Measurements from ENCODE around the gene CBFA2T2. TPM values are rescaled to one million over a fixed set of nuclear protein-coding genes. Genes with fewer than 3 reads are reported as not detected.

The CBFA2T2 gene
- total RNA-seq, 1 donor from 2014 or later = 2.6 TPM

DNA sequence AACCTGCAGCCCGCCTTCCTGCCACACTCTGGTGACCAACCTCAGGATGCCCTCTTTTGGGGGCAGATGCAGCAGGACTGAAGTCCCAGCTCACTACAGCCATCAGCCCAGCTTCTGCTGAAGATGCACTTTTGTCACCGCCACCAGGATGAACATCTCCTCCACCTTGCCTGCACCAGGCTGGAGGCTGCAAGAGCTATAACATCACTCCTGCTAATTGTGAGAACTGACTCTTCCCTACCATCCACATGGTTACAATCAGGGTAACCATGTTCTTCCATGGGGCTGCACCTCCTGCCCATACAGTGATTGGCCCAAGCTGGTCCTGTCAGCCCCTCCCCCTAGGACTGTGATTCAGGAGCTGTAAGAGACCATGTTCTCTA lies 174.9 kb downstream of the CBFA2T2 start:
- no peak for DNase-seq (ENCODE audit: low read depth in 2 of 2)

DNA sequence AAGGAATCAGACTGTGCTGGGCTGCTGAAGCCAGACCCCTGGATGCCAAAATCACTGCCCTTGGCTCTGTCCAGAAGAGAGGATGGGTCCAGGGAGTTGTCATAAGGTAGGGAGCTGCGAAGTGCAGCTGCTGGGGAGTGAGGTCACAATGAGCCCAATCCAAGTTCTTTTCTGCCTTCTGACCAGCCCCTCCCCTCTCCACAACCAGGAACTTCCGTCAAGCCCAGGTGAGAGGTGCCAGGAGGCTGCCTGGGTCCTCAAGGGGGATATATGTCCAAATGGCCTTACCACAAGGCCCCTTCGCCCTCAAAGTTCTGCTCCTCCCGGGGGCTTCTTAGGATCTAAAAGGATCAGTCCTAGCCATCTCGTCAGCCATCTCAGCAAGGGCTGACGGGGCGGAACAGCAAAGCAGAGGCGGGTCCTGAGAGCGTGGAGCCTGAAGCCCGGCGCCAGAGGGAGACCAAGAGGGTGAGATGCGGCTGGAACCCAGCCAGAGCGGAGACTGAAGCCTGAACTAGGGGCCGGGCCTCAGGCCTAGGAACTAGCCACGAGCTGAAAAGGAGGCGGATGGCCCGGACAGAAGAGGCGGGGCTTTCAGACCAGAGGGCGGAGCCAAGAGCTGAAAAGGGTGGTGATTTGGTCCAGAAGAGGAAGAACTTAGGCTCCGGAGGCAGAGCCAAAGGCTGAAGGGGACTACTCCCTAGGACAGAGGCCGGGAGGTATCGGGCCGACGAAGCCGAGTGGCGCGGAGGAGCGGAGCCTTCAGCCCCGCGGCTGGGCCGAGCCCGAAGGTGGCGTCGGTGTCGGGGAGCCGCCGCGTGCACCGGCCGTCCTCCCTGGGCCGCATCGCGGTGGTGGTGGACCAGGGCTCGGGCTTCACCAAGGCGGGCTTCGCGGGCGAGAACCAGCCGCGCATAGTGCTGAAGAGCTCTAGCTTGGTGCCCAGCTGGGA lies 176.7 kb downstream of the CBFA2T2 start, which contains the start of gene ACTL10:
ACTL10 (plus strand) TSS at position 651 of the 952 bp plus-strand sequence. CDS start 555 bp downstream, outside the sequence.
- peak; percentile 75 to 97 for DNase-seq (ENCODE audit: low read depth in 2 of 2)

DNA sequence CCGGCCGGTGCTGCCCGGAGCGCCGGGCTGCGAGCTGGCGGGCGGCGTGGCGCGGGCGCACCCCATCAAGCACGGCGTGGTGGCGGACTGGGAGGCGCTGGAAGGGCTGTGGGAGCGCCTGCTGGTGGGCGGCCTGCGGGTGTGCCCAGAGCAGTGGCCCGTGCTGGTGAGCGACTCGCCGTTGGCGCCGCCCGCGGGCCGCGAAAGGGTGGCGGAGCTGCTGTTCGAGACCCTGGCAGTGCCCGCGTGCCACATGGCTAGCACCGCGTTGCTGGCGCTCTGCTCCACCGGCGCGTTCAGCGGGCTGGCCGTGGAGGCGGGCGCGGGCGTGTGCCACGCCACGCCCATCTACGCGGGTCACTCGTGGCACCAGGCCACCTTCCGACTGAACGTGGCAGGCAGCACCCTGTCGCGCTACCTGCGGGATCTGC lies 177.4 kb downstream of the CBFA2T2 start:
- no peak for DNase-seq (ENCODE audit: low read depth in 2 of 2)

DNA sequence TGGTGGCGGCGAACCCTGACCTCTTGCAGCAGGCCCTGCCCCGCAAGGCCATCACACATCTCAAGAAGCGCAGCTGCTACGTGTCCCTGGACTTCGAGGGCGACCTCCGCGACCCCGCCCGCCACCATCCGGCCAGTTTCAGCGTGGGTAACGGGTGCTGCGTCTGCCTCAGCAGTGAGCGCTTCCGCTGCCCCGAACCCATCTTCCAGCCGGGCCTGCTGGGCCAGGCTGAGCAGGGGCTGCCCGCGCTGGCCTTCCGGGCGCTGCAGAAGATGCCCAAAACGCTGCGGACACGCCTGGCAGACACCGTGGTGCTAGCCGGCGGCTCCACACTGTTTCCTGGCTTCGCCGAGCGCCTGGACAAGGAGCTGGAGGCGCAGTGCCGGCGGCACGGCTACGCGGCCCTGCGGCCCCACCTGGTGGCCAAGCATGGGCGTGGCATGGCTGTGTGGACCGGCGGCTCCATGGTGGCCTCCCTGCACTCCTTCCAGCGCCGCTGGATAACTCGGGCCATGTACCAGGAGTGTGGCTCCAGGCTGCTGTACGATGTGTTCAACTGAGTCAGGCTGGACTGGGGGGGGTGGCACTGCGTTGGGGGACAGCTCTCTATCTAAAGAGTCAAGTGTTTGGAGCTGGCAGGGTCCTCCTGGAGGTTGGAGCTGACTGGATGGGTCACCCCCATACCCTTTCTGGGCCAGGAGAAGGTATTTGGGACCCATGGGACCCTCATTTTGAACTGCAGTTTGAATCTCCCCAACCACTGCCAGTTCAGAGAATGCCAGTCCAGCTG lies 178.0 kb downstream of the CBFA2T2 start:
- DNase-seq (ENCODE audit: low read depth in 2 of 2) = peak in 1 of 2 donors; percentile 81

DNA sequence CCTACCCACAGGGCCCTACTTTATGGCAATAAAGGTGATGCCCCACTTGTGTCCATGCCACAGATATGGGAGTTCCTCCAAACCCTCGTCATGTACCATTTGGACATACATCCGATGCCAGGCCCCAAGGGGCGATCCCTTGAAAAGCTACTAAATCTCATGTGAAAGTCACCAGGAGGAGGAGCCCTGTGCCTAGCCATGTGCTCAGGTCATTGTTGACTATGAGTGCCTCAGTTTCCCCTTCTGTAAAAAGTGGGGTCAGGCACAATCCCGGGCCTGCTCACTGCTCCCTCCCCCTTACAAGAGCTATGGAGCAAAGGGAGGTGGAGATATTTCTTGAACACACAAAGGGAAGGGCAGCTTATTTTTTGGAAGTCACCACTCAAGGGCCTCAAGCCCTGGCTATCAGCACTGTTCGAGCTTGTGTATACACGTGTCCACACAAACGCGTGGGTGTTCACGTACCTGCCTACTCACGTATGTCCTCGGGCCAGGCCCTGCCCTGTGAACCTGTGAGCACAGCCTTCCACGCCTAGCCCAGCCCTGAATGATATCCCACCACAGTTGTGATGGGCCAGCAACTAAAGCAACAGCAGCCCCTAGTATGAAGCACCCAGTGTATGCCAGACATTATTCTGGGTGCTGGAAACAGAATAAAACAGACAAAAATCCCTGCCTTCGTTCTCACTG lies 178.7 kb downstream of the CBFA2T2 start:
- no peak for DNase-seq (ENCODE audit: low read depth in 2 of 2)

DNA sequence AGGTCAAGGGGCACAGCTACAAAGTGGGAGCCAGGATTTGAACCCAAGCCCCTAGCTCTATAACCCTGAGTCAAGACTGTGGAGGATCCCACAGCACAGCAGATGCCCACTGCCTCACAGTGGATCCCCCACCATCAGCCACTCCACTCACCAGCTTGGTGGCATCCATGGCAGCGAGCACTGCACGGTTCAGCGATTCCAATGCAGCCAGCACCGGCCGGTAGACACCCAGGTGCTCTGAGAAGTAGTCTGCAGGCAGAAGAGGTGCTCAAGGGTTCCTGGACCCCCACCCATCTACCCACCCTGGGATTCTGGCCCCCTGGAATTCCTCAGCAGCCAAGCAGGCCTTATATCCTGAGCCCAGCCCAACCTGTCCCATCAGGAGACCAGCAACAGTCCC lies 179.3 kb downstream of the CBFA2T2 start:
- DNase-seq (ENCODE audit: low read depth in 2 of 2) = no peak

DNA sequence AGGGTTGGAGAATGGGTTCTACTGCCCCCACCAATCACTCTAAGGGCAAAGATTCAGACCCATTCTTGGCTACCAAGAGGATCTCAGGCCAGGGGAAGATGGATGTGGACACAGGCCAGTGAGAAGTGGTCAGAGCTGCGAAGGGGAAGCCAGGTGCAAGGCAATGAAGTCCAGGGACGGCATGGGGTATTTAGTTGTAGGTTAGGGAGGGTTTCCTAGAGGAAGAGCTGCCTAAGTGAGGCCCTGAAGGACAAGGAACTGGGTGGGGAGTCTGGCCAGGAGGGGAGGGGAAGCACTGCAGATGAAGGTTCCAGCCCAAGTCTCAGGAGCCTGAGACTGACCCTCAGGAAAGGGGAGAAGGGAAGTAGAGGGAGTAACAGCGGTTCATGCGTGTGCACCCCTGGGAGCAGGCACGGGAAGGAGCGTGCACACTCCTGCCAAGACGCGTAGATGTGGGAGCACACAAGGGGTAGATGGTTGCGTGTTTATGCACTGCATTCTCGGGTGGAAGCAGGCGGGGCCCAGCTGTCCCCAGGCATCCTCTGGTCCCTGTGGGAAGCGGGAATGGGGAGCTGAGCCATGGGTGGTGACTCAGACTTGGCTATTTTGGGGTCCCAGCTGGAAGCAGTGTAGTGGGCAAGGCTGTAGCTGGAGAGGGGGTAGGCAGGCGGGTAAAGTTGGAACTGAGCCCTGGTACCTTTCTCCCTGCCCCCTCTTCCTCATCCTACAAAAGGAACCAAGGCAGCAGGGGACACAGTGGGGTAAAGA lies 180.2 kb downstream of the CBFA2T2 start:
- no peak for DNase-seq (ENCODE audit: low read depth in 2 of 2)

DNA sequence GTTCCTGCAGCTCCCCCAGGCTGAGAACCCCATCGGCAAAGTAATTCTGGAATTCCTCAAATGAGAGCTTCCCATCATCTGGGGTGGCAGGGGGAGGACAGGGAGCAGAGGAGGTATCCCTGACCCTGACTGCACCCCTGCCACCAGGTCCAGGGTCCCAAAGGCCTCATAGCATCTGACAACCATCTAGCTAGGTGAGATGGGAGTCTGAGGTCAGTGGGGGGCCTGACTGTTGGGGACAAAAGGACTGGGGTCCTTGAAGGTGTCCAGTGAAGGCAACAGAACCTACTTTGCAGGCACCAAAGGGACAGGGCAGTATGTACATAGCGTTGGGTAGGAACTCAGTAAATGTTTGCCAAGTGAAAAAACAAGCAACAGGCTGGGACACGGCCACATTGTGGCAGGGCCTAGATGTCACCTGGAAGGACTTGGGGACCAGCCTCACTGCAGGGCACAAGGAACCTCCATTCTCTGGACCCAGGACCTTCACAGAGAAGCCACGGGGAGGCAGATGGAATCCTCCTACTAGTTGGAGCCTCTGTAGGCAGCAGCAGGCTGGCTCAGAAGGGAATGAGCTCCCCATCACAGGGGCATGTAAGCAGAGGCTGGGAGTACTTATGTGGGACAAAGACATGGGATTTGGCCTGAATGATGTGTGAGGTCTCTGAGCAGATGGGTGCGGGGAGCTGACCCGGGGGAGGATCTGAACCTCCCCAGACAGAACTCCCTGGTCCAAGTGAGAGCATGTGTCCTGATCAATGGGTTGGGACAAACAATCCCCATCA lies 181.0 kb downstream of the CBFA2T2 start:
- DNase-seq (ENCODE audit: low read depth in 2 of 2) = no peak

DNA sequence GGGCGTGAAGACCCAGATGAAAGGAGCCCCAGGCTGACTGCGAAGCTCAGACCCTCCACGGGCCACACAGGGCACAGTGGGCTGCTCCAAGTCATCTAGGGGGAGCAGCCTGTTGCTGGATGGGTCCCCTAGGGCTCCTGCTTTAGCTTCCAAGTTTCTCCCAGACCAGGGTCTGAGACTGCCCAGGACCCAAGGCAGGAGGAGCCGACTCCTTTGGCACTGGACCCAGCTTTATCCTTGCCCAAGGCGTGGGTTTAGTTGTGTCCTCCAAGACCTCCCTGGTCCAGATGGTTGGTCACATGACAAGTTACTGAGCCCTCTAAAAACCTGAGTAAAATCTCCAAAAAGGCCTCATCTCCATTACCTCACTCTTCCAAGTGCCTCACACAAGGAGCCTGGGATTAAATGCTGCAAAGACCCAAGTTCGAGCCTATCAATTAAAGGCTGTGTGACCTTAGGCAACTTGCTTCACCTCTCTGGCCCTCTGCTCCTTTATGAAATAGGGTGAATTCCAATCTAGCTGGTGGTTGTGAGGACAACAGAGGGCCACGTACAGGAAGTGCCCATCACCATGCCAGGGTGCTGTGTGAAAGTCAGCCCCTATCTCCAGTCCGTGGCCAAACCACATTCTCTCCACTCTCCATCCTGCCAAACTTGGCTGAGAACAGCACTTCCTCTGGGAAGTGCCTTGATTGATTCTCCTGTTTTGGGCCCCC lies 181.8 kb downstream of the CBFA2T2 start:
- DNase-seq (ENCODE audit: low read depth in 2 of 2) = no peak

DNA sequence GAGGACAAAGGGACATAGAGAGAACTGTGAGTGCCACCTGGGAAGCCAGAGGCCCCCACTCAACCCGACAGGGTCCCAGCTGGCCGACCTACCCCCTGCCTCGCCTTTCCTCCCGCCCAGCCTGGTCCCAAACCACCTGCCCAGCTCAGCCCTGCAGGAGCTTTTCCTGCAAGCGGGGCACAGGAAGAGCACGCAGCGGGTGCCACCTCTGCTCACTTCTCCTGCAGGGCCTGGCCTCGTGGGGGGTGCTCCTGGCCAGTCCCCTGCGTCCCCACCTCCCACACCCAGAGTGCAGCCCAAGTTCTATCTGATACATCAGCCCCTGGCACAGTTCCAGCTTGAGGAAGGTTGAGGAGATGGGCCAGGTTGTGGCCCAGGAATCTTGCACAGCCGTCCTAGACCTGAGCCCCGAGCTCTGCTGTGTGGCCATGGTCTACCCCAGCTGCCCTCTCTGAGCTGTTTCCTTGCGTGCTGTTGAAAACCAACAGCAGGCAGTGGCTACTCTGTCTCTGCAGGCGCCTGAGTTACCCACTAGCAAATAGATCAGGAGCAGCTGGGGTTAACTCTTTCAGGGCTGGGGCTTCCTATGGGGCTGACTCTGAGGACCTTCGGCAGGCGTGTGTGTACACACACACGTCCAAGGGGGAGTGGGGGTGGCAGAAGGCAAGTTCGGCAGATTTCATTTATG lies 182.7 kb downstream of the CBFA2T2 start:
- no peak for DNase-seq (ENCODE audit: low read depth in 2 of 2)

DNA sequence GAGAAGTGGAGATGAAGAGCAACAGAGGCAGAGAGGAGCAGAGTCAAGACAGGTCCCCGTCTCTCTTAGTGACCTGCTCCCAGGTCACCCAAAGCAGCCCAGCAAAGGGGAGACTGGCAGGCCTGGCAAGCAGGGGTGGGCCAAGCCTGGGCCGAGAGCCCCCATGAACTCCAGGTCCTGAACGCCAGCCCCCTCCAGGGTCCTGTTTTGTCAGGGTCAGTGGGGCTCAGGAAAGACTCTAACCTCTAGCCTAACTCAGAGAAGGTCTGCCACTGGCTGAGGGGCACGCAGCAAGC lies 183.2 kb downstream of the CBFA2T2 start:
- DNase-seq (ENCODE audit: low read depth in 2 of 2) = no peak

DNA sequence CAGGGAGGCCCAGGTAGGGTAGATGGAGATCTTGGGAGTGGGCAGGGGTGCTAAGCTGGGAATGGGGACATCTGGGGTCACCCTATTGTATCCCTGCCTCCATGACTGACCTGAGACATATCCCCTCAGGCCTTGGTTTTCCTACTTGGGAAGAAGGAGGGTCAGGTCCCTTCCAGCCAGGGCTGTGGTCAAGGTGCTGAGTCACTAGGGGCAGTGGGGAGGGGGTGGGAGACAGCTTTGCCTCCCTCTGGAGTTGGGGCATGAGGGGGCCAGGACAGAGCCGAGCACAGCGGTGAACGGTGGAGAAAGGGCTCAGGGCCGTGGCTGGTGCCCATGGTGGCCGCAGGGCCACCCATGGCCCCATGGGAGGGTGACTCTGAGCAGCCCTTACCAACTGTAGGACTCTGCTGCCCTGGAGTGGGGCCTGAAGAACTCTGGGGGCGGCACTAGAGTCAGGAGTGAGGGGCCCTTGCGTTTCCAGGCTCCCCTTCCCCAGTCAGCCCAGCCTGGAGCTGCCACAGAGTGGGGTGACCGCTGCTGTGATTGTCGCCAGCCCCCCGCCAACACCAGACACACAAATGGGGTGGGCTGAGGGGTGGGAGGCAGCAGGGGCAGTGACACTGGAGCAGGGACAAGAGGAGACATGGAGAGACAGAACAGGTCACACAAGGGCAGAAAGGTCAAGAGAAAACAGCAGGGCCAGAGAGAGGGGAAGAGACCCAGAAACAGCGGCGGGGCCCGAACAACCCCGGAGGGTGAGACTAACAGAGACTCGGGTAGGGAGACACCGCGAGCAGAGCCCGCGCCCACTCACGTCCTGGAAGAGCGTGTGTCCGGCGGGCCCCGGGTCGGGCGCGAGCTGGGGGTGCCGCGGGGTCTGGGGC lies 183.8 kb downstream of the CBFA2T2 start:
- DNase-seq (ENCODE audit: low read depth in 2 of 2) = no peak

DNA sequence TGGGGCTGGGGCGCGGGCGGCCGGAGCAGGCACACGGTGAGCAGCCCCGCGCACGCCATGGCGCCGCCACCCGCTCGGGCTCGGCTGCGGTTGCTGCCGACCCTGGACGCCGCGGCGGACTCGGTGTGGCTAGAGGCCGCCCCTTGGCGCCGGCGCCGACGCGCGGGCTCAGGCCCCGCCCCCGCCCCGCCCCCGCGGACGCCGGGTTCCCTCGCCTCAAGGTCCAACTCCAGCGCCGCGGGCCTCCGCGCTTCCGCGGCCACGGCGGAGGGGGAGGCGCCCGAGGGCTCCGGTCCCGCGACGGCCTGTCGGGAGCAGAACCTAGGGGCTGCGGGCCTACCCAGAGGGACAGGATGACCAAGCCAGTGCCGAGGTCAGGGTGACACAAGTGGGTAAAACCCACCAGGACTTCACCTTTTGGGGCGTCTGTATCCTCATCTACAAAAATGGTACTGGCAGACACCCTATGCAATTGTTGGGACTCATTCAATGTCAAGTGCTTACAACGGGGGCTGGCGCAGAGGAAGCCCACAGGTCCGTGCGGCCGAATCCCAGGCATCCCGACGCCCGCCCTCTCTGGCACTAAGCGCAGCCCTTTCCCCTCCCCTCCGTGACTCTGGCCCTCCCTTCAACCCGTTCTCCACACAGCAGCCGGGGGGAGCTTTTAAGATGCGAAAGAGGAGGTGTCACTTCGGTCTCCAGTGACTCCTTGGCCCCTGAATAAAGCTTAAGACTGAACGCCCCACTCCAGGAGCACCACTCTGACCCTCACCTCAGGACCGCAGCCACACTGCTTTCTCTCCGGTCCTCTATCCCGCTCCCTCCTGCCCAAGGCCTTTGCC lies 184.6 kb downstream of the CBFA2T2 start, which contains the start of gene NECAB3:
NECAB3 (minus strand) TSS at position 135 of the 842 bp plus-strand sequence; CDS start at position 59, 76 bp downstream.
- peak in 1 of 2 donors; percentile 81 for DNase-seq (ENCODE audit: low read depth in 2 of 2)

DNA sequence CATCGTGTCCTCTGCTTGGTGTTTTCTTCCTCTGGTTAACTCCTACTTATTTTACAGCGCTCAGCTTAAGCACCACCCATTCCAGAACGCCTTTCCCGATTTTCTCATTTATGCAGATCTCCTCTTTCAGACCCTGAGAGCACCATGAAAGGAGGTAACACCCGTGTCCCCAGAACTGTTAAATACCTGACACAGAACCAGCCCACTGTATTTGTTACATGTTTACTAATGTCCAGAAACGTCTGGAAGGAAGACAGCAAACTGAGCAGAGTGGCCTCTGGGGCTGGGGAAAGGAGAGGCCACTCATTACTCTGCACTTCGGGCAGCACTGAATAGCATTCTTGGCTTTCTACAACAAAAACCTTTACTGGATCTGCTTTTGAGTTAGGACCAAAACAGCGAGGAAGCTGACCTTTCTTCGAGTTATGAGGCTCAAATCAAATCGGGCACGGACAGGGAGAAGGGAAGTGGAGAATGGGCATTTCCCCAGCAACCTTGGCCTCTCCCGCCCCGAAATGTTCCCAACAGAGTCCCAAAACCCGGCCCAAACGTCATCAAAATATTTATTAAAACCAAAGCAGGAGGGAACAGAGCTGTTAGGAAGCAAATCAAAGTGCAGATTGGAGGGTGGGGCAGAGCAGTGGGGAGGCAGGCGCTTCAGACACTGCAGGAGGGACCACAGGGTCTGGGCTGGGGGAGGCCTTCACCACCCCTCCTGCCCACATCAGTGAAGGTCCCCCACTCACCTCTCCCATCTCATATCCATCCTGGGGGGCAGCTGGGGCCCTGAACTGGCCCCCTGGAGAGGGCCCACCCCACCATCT lies 185.5 kb downstream of the CBFA2T2 start:
- no peak for DNase-seq (ENCODE audit: low read depth in 2 of 2)

DNA sequence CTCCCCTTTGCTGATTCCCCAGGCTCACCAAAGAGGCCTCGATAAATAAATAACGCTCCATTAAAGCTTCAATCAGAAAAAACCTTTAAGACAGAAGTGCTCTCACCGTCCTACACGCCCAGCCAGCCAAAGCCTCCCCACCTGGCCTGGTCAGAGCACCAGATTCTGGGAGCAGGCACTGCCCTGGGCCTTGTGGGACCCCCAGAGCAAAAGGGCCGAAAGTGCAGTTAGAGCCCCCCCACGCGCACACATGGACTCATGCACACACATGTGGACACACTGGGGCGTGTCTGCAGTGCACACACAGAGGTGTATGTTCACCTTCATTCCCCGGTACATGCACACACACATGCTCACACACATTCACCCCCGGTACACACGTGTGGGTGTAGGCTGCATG lies 186.2 kb downstream of the CBFA2T2 start:
- no peak for DNase-seq (ENCODE audit: low read depth in 2 of 2)
